ENCODE results near the gene DOK4. TPM values are rescaled to one million over a fixed set of nuclear protein-coding genes. Genes with fewer than 3 reads are reported as not detected.

DOK4 gene
- total RNA-seq, 4 donors from 2014 or later = 2.2 to 3.6 (median 2.9) TPM

GRCh38 chr16:57470711-57471110 lies 15.6 kb downstream of the DOK4 start:
- DNase-seq = peak in 1 of 2 donors; percentile 43
- Histone ChIP-seq H3K4me3 (no peak overlapping the region), H3K4me1 (peaks cover 6 to 12% of the 10 kb centered on the region in 2 donors), H3K27ac (peak overlapping the region in 2 of 4 donors; percentile 1 to 30), H3K36me3 (peaks cover 0 to 65% of the 10 kb centered on the region in 2 donors), H3K27me3 (no peaks in the 10 kb centered on the region), H3K9me3 (no peaks in the 10 kb centered on the region)
- intact Hi-C loops (cut with DNase I; ENCODE audit: low total_unique reads) (no loop called here), in situ Hi-C loops (cut with MboI; ENCODE audit: low sequenced_read_pairs in 4 of 4) (no loop called here)
- TF ChIP-seq, protein P1, sequence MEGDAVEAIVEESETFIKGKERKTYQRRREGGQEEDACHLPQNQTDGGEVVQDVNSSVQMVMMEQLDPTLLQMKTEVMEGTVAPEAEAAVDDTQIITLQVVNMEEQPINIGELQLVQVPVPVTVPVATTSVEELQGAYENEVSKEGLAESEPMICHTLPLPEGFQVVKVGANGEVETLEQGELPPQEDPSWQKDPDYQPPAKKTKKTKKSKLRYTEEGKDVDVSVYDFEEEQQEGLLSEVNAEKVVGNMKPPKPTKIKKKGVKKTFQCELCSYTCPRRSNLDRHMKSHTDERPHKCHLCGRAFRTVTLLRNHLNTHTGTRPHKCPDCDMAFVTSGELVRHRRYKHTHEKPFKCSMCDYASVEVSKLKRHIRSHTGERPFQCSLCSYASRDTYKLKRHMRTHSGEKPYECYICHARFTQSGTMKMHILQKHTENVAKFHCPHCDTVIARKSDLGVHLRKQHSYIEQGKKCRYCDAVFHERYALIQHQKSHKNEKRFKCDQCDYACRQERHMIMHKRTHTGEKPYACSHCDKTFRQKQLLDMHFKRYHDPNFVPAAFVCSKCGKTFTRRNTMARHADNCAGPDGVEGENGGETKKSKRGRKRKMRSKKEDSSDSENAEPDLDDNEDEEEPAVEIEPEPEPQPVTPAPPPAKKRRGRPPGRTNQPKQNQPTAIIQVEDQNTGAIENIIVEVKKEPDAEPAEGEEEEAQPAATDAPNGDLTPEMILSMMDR (IDR thresholded peaks at IDR 0.05 in 4 of 5, conservative IDR thresholded peaks at IDR 0.05 in 1 of 5) = no peak
- TF ChIP-seq POLR2A (IDR thresholded peaks at IDR 0.05) = no peak
- ATAC-seq = peak in 1 of 2 donors; percentile 50

DNA sequence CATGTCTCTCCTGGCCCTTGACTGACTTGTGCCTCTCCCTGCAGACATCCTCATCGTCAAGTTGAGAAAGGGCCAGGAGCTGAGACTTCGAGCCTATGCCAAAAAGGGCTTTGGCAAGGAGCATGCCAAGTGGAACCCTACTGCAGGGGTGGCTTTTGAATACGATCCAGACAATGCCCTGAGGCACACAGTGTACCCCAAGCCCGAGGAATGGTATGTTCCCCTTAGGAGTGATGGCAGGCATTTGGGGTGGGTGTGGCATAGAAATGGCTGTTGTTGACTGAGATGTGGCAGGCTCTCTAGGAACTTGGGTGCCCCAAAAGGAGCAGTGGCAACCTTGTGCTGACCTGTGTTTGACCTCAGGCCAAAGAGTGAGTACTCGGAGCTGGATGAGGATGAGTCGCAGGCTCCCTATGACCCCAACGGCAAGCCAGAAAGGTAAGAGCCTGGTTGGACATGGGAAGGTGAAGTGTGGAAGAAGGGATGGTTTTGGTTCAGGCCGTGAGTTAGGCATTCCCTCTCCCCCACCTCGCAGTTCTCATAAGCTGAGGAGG lies 16.3 kb downstream of the DOK4 start:
- no peak overlapping the region for H3K27ac ChIP-seq

DNA sequence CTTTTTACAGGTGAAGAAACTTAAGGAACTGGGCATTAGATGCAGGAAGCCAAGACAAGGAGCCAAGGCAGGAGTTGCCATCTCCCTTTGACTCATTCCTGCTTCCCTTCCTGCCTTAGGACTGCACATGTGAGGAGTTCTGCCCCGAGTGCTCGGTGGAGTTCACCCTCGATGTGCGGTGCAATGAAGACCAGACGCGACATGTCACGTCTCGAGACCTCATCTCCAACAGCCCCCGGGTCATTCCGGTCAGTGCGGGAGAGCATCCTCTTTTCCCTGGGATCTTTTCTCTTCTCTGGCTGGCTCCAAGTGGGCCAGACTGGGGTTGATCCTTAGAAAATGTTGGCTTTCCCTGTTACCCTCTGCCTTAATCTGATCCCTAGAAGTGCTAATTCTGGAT lies 17.2 kb downstream of the DOK4 start:
- ATAC-seq (no peak), DNase-seq (no peak)
- Histone ChIP-seq H3K9me3 (no peaks in the 10 kb centered on the region), H3K4me1 (peaks cover 13 to 14% of the 10 kb centered on the region in 2 donors), H3K27me3 (no peaks in the 10 kb centered on the region), H3K27ac (no peak overlapping the region), H3K4me3 (no peak overlapping the region), H3K36me3 (peaks cover 0 to 77% of the 10 kb centered on the region in 2 donors)
- in situ Hi-C loops (cut with MboI; ENCODE audit: low sequenced_read_pairs in 4 of 4) = no loop called here
- intact Hi-C loops (cut with DNase I; ENCODE audit: low total_unique reads) = no loop called here
- no peak for TF ChIP-seq POLR2A (IDR thresholded peaks at IDR 0.05)
- TF ChIP-seq, protein P1 (IDR thresholded peaks at IDR 0.05 in 4 of 5, conservative IDR thresholded peaks at IDR 0.05 in 1 of 5) = no peak

More for the DNA sequence above, 16.3 kb downstream of the DOK4 start:
- Histone ChIP-seq H3K36me3 (peaks cover 0 to 68% of the 10 kb centered on the region in 2 donors), H3K9me3 (no peaks in the 10 kb centered on the region), H3K27me3 (no peaks in the 10 kb centered on the region), H3K4me3 (no peak overlapping the region), H3K4me1 (peaks cover 8 to 12% of the 10 kb centered on the region in 2 donors)
- DNase-seq (no peak), ATAC-seq (no peak)
- intact Hi-C loops (cut with DNase I; ENCODE audit: low total_unique reads) = no loop called here
- in situ Hi-C loops (cut with MboI; ENCODE audit: low sequenced_read_pairs in 4 of 4) = no loop called here
- TF ChIP-seq POLR2A (IDR thresholded peaks at IDR 0.05) = no peak
- TF ChIP-seq, protein P1 (IDR thresholded peaks at IDR 0.05 in 4 of 5, conservative IDR thresholded peaks at IDR 0.05 in 1 of 5) = no peak

DNA sequence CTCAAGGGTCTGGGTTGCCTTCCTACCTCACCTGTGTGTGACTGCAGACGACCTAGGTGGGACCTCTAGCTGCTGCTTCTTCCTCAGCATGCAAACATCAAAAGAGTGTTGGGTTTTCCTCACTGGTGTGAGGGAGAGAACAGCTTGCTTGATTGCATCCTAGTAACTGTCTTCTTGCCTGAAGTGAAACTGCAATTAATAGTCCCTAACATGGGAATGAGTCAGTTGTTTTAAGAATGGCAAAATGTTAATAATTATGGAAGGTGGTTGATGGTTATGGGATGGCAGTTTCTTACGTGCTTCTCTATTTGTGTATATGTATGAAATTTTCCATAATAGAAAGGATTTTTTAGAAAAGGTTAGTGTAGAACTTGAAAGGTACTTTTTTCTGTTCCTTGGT lies 17.9 kb downstream of the DOK4 start:
- intact Hi-C loops (cut with DNase I; ENCODE audit: low total_unique reads) = no loop called here

More for the DNA sequence above, 17.9 kb downstream of the DOK4 start:
- Histone ChIP-seq H3K27ac (no peak overlapping the region), H3K36me3 (peaks cover 0 to 78% of the 10 kb centered on the region in 2 donors), H3K4me3 (no peak overlapping the region), H3K4me1 (peaks cover 20% of the 10 kb centered on the region in 2 donors), H3K9me3 (no peaks in the 10 kb centered on the region), H3K27me3 (no peaks in the 10 kb centered on the region)
- no peak for TF ChIP-seq POLR2A (IDR thresholded peaks at IDR 0.05)
- TF ChIP-seq, protein P1 (IDR thresholded peaks at IDR 0.05 in 4 of 5, conservative IDR thresholded peaks at IDR 0.05 in 1 of 5) = no peak
- DNase-seq (no peak), ATAC-seq (no peak)
- in situ Hi-C loops (cut with MboI; ENCODE audit: low sequenced_read_pairs in 4 of 4) = no loop called here
